Stimulated activated CD4-positive, alpha-beta T cell treated with anti-CD3 and anti-CD28 coated beads, Interleukin-1b, Interleukin-23, amount 100 ng/mL, for 48 hours (primary cell): ENCODE data around the gene C19orf53.

Source experiments
- DNase-seq: peaks from one replicate; pipeline ENCODE4 v3.0.0-alpha.2; 2020

C19orf53 gene

DNA sequence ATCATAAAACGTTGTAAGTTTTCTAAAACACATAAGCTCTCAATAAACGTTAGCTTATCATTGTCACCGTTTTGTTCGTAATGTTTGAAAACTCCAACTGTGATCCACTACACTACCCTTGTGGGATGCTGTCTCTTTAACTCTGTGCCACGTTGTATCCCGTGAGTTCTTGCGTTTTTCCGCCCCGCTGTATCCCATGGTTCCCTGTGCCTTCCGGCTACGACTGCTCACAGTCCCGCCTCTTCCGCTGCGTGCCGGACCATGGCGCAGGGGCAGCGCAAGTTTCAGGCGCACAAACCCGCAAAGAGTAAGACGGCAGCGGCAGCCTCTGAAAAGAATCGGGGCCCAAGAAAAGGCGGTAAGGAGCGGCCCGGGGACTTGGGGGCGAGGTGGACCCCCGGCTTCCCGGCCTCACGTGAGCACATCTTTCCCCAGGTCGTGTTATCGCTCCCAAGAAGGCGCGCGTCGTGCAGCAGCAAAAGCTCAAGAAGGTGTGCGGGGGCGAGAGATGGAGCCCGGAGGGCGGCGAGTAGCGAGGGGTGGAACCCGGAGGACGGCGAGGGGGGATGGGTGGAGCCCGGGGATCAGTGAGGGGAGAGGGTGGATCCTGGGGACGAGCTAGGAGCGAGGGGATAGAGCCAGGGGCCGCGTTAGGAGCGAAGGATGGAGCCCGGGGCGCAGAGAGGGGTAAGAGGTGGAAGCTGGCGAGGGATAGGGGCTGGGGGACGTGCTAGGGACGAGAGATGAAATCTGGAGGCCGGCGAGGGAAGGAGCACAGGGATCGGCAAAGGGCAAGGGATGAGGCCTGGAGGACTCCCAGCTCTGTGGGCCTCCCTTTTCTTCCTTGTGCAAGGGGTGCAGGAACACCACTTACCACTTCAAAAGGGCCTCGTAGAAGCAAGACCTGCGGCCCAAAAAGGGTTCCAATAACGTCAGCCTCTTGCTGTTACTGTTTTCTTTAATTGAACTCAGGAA is at the start of gene C19orf53:
Gene C19orf53 (plus strand): TSS at position 240 of the 975 bp plus-strand sequence. CDS start 22 bp downstream, at position 262.
- peak; percentile 87 for DNase-seq

DNA sequence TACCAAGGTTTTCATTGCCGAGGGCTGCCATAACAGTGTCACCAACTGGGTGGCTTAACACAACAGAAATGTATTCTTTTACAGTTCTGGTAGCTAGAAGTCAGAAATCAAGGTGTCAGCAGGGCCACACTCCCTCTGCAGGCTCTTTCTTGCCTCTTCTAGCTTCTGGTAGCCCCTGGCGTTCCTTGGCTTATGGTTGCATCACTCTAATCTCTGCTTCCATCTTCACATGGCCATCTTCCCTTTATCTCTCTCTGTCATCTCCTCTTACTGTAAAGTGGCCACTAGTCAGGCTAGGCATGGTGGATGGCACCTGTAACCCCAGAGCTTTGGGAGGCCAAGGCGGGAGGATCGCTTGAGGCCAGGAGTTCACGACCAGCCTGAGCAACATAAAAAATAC is 47.9 kb upstream of the C19orf53 start:
- no peak for DNase-seq

DNA sequence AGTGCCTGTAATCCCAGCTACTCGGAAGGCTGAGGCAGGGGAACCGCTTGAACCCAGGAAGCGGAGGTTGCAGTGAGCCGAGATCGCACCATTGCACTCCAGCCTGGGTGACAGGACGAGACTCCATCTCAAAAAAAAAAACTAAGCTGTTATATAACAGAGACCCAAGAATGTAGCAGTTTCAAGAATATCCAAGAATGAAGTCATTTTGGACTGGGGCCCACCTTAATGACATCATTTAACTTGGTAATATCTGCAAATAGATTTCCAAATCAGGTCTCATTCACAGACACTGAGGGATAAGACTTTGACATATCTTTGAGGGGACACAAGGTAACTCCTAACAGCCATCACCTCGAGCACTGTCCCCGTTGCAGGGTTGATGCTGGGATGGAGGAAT is 46.5 kb upstream of the C19orf53 start:
- DNase-seq = no peak

DNA sequence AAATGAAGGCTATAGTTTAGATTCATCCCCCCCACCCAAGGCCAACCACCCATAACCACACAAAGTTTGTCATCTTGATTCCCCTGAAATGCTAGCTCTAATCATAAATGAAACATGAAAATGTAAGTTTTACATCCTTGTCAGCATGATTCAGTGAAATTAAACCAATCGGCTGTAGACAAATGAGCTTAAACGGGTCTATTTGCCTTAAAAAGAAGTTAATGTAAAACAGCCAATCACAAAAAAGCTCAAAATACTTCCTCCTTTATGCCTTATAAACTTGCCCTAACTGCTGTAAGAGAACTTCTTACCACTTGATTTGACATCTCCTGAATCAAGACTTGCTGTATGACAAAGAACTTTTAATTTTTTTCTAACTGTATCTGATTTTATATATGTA is 44.4 kb upstream of the C19orf53 start:
- no peak for DNase-seq

DNA sequence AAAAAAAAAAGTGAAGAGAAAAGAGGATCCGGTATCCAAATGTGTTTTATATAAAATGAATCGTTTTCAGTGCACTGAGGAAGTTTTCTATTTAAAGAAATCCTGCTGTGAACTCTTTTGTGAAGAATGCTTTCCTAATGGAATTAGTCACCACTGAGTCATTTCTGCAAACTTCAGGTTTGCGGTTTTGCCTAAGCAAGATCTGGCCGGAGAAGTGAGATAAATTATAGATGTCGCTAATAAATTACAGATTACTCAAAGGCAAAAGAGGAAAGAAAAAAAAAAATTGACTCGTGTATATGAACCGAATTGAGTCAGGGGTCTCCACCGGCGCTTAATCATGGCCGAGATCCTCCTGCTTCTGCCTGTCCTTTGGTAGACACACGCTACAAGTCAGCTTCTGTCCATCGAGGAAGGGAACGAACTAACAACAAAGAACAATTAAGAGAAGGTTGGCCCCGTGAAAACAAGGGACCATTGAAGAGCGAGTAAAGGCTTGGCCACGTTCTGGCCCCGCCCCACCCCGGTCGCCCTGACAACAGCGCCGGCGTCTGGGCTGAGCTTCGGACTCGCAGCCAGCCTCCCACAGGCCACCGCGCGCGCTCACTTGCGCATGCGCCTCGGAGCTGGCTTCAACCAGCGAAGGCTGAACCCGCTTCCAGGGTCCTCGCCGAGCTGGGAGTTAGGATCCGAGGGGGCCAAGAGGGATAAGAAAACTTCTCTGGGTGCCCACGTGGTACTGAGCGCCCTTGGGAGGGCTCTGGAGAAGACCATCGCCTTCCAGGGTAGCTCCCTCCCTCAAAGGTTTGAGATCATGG is 42.9 kb upstream of the C19orf53 start:
- peak; percentile 92 for DNase-seq

DNA sequence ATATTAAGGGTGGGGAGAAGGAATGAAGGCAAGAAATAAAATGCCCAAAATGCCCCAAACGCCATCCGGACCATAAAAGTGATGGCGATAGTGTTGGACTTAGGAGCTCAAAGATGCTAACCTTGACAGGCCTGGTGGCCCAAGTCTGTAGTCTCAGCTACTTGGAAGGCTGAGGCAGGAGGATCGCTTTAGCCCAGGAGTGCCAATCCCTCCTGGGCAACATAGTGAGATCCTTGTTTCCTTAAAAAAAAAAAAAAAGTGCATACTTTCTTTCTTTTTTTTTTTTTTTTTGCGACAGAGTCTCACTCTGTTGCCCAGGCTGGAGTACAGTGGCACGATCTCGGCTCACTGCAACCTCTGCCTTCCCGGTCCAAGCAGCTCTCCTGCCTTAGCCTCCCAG is 41.9 kb upstream of the C19orf53 start:
- DNase-seq = no peak

DNA sequence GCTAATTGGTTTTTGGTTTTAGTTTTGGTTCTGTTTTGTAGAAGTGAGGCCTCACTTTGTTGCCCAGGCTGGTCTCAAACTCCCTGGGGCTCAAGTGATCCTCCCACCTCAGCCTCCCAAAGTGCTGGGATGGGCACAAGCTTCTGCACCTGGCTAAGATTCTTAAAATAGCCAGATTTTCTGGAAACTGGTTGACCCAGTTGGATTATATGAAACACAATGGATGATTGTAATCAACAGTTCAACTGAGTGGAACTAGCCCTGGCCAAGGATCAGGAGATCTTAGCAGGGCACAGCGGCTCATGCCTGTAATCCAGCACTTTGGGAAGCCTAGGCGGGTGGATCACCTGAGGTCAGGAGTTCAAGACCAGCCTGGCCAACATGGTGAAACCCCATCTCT is 39.5 kb upstream of the C19orf53 start:
- no peak for DNase-seq

DNA sequence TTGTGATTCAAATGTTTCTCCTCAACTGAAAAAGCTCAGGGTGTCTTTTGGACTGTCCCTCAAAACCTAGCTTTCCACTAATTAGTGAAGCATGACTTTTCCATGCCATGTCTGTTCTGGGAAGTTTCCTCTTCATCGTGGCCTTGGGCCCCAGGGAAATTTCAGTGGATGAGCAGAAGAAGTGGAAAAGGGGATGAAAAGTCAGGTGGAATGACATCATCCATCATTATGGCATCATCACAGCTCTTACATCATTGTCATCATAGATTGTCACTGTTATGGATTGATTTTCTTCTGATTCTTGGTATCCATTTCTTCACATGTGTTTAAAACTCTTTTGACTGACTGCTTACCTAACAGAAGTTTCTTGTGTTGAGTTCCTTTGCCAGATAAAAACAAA is 36.2 kb upstream of the C19orf53 start:
- DNase-seq = no peak

DNA sequence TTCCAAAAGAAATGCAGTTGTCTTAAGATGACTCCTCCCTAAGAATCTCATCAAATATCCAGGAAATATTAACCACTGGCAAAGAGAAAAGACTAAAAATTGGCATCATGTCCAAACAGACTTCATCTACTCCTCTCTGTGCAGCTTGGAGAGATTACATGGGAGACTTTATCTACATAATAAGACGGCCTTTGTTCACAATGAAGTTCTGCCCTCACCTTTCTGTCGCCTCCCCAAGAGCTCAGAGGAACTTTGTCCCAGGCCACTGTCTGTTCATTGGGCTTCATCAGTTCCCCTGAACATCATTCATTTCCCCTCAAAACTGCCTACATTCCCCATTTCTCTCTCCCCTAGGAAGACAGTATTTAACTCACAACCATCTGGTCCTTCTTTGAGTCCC is 32.4 kb upstream of the C19orf53 start:
- no peak for DNase-seq

DNA sequence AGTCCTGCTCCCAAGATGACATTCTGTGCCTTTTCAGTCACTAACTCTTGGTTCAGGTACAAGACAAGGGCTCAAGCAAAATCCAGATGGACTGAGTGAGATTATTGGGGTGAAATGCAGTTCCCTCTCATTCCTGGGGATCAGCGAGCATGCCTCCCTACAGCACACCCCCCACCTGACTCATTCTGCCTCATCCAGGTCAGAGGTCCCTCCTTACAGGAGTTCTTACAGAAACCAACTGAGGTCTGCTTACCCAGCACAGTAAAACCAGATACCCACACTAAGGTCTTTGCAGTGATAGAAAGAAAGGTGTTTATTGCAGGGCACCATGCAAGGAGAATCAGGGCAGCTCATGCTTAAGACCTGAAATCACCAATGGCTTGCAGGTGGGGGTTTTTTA is 31.5 kb upstream of the C19orf53 start:
- no peak for DNase-seq

DNA sequence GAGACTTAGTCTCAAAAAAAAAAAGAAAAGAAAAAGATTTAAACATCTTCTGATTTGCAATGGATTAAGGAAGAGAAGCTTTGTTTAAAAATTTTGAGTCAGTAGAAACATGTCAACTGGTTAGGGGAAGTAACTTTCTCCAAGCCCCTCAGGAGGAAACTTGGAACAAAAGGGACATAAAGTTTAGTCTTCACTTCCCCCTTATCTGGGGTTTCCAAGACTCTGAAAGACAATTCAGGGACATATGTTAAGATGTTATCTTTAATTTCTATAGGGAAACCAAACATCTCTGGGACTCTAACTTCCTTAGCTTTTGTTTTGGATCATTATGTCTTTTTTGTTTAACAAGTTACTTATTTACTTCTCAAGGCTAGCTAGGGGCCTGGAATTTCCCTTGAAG is 30.1 kb upstream of the C19orf53 start:
- no peak for DNase-seq

DNA sequence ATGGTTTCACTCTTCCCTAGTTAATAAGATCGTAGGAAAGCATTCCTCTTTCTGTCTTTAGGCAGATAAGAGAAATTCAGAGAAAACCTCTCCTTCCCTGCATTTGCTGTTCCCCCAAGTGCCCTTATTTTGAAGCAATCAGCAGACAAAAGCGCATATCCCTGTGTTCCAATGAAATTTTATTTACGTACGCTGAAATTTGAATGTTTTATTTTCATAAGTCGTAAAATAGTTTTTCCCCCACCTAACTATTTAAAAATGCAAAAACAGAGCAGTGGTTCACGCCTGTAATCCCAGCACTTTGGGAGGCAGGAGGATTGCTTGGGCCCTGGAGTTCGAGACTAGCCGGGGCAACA is 27.2 kb upstream of the C19orf53 start:
- no peak for DNase-seq

DNA sequence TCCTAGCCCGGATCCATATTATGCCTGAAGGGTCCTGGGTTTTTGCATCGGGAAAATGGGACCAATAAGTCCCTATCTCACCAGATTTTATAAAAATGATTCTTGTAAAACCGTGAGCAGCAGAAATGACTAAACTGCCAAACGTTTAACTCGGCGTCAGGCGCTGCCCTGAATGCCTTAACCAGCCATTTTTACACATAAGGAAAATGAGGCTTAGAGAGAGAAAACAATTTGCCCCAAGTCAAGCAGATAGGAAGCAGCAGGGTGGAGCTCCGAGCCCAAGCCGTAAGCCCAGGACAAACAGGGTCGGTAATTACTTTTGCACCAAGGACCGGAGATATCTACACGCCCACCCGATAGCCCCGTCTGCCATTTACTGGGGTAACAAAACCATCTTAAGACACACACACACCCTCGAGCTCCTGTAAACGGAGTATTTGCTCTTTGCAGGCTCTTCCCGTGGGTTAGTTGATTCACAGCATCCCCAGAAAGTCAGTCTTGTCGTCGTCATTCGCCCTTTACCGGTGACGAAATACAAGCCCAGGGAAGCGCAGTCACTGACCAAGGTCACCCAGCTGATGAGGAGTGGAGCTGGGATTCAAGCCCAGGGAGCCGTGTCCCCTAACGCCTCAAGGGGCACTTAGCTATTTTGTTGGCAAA is 26.0 kb upstream of the C19orf53 start:
- DNase-seq = peak; percentile 23

DNA sequence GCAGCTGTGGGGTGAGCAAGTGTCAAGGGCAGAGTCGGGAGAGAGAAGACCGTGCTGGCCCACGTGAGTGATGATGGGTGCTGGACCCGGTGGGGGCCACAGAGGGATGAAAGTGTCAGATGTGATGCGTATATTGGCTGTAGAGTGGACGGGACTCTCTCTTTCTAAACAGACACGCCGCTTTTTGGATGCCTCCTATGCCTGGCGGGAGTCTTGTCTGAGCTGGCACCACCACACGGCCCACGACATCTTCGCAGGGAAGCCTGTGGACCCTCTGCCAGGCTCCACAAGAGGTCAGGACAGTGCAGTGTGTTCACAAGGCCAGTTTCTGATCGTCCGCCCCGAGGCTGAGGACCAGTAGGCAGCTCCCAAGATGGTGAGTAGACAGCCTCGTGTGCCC is 22.8 kb upstream of the C19orf53 start:
- DNase-seq = no peak

DNA sequence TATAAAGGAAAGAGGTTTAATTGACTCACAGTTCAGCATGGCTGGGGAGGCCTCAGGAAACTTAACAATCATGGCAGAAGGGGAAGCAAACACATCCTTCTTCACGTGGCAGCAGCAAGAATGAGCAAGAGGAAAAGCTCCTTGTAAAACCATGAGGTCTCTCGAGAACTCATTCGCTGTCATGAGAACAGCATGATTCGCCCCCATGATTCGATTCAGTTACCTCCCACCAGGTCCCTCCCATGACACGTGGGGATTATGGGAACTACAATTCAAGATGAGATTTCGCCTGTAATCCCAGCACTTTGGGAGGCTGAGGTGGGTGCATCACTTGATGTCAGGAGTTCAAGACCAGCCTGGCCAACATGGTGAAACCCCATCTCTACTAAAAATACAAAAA is 20.6 kb upstream of the C19orf53 start:
- peak; percentile 35 for DNase-seq

DNA sequence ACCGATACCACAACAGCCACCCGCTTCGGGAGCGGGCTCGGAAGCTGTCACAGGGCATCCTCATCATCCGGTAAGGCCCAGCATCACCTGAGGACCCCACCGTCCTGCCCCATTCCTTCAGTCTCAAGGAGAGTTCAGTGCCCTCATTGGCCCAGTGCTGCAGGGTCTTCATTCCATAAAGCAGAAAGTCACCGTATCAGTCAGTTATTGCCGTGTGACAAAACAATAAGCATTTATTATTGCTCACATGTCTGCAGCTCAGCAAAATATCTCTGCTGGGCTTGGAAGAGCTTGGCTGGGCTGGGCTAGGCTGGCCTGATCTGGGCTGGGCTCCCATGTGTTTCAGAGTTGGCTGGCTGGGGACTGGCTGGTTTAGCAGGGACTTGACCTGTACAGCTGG is 18.0 kb upstream of the C19orf53 start:
- DNase-seq = no peak

DNA sequence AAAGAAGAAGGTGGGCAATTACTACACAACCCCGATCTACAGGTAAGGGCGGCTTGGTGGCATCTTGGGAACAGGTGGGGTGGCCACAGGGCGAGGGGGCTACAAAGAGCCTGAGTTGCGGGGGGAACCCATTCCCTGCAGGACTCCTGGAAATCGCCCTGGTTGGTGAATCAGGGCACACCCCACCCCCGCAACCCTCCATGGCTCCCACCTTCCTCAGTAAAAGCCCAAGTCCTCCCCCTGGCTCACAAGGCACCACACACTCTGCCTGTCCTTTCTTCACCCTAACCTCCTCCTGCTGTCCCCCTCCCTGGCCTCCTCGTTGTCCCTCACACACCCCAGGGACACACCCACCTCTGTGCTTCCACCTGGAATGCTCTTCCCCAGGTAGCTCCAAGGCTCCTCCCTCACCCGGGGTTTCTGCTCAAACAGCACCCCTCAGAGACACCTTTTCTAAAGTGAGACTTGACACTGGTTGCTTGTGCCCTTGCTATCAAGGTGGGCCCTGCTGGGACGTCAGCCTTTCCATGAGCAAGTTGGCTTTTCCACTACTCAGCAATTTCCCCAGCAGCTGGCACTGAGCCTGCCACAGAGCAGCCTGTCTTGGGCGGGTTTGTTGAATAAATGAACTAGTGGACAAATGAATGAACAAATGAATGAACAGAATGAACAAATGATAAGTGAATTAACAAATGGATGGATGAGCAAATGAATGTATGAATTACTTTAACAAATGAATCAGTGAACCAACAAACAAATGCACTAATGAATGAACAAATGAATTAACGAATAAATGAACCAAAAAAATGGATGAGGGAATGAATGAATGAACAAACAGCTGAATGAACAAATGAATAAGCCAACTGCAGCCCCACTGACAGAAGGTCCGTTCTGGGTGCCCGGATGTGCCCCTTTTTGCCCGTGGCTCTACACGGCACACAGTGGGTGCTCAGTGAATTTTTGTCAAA is 16.2 kb upstream of the C19orf53 start:
- no peak for DNase-seq

DNA sequence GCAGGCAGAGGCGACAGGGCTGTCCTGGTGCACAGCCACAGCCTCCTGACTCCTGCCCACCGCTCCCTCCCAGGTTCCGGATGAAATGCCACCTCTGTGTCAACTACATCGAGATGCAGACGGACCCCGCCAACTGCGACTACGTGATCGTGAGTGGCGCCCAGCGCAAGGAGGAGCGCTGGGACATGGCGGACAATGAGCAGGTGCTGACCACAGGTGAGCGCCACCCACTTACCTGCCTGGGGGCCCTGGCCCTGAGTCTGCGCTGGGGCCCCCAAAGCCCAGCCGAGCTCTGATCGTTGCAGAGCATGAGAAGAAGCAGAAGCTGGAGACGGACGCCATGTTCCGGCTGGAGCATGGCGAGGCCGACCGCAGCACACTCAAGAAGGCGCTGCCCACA is 15.5 kb upstream of the C19orf53 start:
- no peak for DNase-seq

DNA sequence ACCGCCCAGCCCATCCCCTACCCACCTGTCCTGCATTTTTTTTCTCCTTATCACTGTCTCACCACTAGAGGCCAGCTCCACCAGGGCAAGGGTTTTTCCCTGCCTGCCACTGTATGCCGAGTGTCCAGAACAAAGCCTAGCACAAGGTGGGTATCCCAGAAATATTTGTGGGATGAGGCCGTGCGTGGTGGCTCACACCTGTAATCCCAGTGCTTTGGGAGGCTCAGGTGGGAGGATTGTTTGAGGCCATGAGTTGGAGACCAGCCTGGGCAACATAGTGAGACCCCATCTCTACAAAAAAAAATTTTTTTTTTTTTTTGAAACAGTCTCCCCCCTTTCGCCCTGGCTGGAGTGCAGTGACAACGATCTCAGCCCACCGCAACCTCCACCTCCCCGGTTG is 12.8 kb upstream of the C19orf53 start:
- DNase-seq = no peak

DNA sequence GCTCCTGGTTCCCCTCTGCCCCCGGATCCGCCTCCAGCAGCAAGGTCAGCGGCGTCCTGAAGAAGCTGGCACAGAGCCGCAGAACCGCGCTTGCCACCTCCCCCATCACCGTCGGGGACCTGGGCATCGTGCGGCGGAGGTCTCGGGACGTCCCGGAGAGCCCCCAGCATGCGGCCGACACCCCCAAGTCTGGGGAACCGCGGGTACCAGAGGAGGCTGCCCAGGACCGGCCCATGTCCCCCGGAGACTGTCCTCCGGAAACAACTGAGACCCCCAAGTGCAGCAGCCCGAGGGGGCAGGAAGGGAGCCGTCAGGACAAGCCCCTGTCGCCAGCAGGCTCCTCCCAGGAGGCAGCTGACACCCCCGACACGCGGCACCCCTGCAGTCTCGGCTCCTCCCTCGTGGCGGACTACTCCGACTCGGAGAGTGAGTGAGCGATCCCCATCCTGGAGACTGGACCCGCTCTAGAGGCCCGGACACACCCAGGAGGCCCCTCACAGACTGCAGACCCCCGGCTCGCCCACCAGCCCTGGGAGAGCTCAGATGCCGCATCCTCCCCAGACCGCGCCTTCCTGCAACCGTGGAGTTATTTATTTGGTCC is 11.5 kb upstream of the C19orf53 start:
- DNase-seq = no peak

DNA sequence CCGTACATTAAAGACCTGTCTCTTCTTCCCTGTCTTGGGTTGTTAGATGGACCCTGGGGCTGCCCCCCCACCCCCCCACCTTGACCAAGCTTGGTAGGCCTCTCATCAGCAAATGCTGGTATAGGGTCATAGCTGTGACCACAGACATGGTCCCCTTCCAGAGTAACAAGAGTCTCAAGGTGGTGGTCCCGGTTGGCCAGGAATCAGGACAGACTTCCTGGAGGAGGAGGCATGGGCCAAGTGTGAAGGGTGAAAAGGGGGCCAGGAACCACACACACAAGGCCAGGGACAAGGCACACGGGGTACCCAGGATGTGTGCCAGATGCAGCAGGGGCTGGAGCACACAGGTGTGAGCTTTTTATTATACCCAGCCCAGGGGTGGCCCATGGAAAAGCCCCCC is 11.0 kb upstream of the C19orf53 start:
- DNase-seq = no peak
